T-helper 2 cell (primary cell): ENCODE data around the gene GRAMD4.
A peak's percentile ranks its signal among the peaks of the same experiment; 100 is the strongest.
"Not testable (repeated sequence)": the region's sequence is repeated elsewhere in the genome, so short reads cannot be mapped to it uniquely, and the experiment has no call there.

ENCODE experiments used
- DNase-seq, 5 experiments: peaks; one replicate each; pipeline versions ENCODE4 v3.0.0 to v3.0.0-alpha.2; 2012 to 2022

GRAMD4 gene

GRCh38 chr22:46638601-46639431 lies 18.6 kb downstream of the GRAMD4 start:
- peak in 1 of 5 experiments; percentile 48 for DNase-seq

GRCh38 chr22:46639843-46640242 lies 19.7 kb downstream of the GRAMD4 start:
- DNase-seq: no peak

- no peak for DNase-seq
Observed at GRCh38 chr22:46640293-46641055, 20.3 kb downstream of the GRAMD4 start.

- DNase-seq: no peak
Observed at GRCh38 chr22:46641811-46642266, 21.7 kb downstream of the GRAMD4 start.

GRCh38 chr22:46642840-46643480 lies 22.8 kb downstream of the GRAMD4 start:
- DNase-seq: not testable (repeated sequence)

GRCh38 chr22:46646531-46647215 lies 26.5 kb downstream of the GRAMD4 start:
- no peak for DNase-seq

- not testable (repeated sequence) for DNase-seq
Observed at GRCh38 chr22:46648225-46648820, 28.1 kb downstream of the GRAMD4 start.

GRCh38 chr22:46649141-46650077 lies 29.2 kb downstream of the GRAMD4 start:
- DNase-seq: no peak

GRCh38 chr22:46650078-46650810 lies 30.1 kb downstream of the GRAMD4 start:
- no peak for DNase-seq

- DNase-seq: no peak
Observed at GRCh38 chr22:46651316-46651715, 31.1 kb downstream of the GRAMD4 start.

GRCh38 chr22:46652081-46652846 lies 32.1 kb downstream of the GRAMD4 start:
- DNase-seq: no peak

- no peak for DNase-seq
Observed at GRCh38 chr22:46652847-46653331, 32.7 kb downstream of the GRAMD4 start.

- no peak for DNase-seq
Observed at GRCh38 chr22:46653596-46653995, 33.4 kb downstream of the GRAMD4 start.

GRCh38 chr22:46654426-46654825 lies 34.2 kb downstream of the GRAMD4 start:
- no peak for DNase-seq

- DNase-seq: no peak
Observed at GRCh38 chr22:46654927-46655595, 34.9 kb downstream of the GRAMD4 start.

- no peak for DNase-seq
Observed at GRCh38 chr22:46655861-46656608, 35.8 kb downstream of the GRAMD4 start.

GRCh38 chr22:46656856-46657654 lies 36.9 kb downstream of the GRAMD4 start:
- no peak for DNase-seq
